GM23338 (cell line): Measurements from ENCODE around the gene SLC23A1. TPM values are rescaled to one million over a fixed set of nuclear protein-coding genes. Genes with fewer than 3 reads are reported as not detected.
A peak's percentile ranks its signal among the peaks of the same experiment; 100 is the strongest.

Source experiments
- ATAC-seq: fragments of 200-7000 bp; cut with Tn5 transposase; 3 replicates; pipeline ENCODE4 v1.9.1; 2020
- DNase-seq: peaks from one replicate; pipeline ENCODE4 v3.0.0-alpha.2; 2015; ENCODE audit warnings: low spot score
- H2AFZ ChIP-seq: fragments of 200-600 bp; sonication (generic); 2 replicates; pipeline ENCODE4 v1.8.0; 2016; ENCODE audit warnings: antibody characterized with exemption, mild to moderate bottlenecking, moderate library complexity
- H3F3A ChIP-seq: fragments of 200-600 bp; sonication (generic); replicated peaks from 2 replicates; pipeline ENCODE4 v1.8.0; 2017; ENCODE audit warnings: antibody characterized with exemption, mixed run types, low read depth
- H3K27ac ChIP-seq: fragments of 200-600 bp; sonication (generic); 2 replicates; pipeline ENCODE4 v1.6.1; 2016; ENCODE audit warnings: low read depth
- H3K27me3 ChIP-seq: fragments of 200-600 bp; sonication (generic); 2 replicates; pipeline ENCODE4 v1.8.0; 2016; ENCODE audit warnings: mild to moderate bottlenecking, mixed run types, moderate library complexity; ENCODE audit not compliant: insufficient read depth
- H3K36me3 ChIP-seq: fragments of 200-600 bp; sonication (generic); 2 replicates; pipeline ENCODE4 v1.8.0; 2016; ENCODE audit warnings: mild to moderate bottlenecking; ENCODE audit not compliant: insufficient read depth
- H3K4me1 ChIP-seq: fragments of 200-600 bp; sonication (generic); 2 replicates; pipeline ENCODE4 v1.8.0; 2016; ENCODE audit warnings: mild to moderate bottlenecking, moderate library complexity; ENCODE audit not compliant: insufficient read depth
- H3K4me2 ChIP-seq: fragments of 200-600 bp; sonication (generic); 2 replicates; pipeline ENCODE4 v1.7.1; 2017; ENCODE audit warnings: mixed run types
- H3K4me3 ChIP-seq: fragments of 200-600 bp; sonication (generic); 2 replicates; pipeline ENCODE4 v1.6.1; 2016; ENCODE audit warnings: mixed run types
- H3K79me2 ChIP-seq: fragments of 200-600 bp; sonication (generic); replicated peaks from 2 replicates; pipeline ENCODE4 v1.8.0; 2017; ENCODE audit warnings: mild to moderate bottlenecking; ENCODE audit not compliant: insufficient read depth
- H3K9me2 ChIP-seq: fragments of 200-600 bp; sonication (generic); 2 replicates; pipeline ENCODE4 v1.8.0; 2017; ENCODE audit not compliant: insufficient read depth
- H4K20me1 ChIP-seq: fragments of 200-600 bp; sonication (generic); replicated peaks from 2 replicates; pipeline ENCODE4 v1.8.0; 2017; ENCODE audit warnings: mild to moderate bottlenecking; ENCODE audit not compliant: insufficient read depth
- H3K27ac Mint-ChIP-seq: 2 replicates; pipeline ENCODE4 v1.8.0; 2020; ENCODE audit warnings: inconsistent platforms, mild to moderate bottlenecking, moderate library complexity, mixed read lengths
- H3K27me3 Mint-ChIP-seq: 3 replicates; pipeline ENCODE4 v1.8.0; 2022; ENCODE audit warnings: low read depth, mild to moderate bottlenecking, moderate library complexity, mixed read lengths, inconsistent platforms; ENCODE audit not compliant: insufficient read depth, poor library complexity
- H3K36me3 Mint-ChIP-seq: 3 replicates; pipeline ENCODE4 v1.8.0; 2021; ENCODE audit warnings: low read depth, mild to moderate bottlenecking, inconsistent platforms, moderate library complexity, mixed read lengths
- H3K4me1 Mint-ChIP-seq: 3 replicates; pipeline ENCODE4 v1.8.0; 2020; ENCODE audit warnings: mild to moderate bottlenecking, inconsistent platforms, mixed read lengths
- H3K4me3 Mint-ChIP-seq: 3 replicates; pipeline ENCODE4 v1.8.0; 2021; ENCODE audit warnings: moderate library complexity, mild to moderate bottlenecking, inconsistent platforms, mixed read lengths
- H3K9me3 Mint-ChIP-seq: 3 replicates; pipeline ENCODE4 v1.8.0; 2020; ENCODE audit warnings: moderate library complexity, mild to moderate bottlenecking, inconsistent platforms, mixed read lengths
- CREB1 ChIP-seq: fragments of 250-450 bp; sonication (Bioruptor Pico); IDR thresholded peaks from 2 replicates; pipeline ENCODE4 v1.5.0; 2020; ENCODE audit warnings: low read depth, mild to moderate bottlenecking, moderate library complexity
- CTCF ChIP-seq, 2 experiments: fragments of 200-600 bp in 1 of 2; sonication (generic) in 1 of 2; conservative IDR thresholded peaks; 2 replicates each; pipeline versions ENCODE4 v1.5.1 to v1.6.1; 2016 to 2017; ENCODE audit warnings: antibody characterized with exemption in 2 of 2, low read depth in 2 of 2, mild to moderate bottlenecking in 2 of 2, moderate library complexity in 1 of 2
- ETS1 ChIP-seq: IDR thresholded peaks from 2 replicates; pipeline ENCODE4 v1.6.1; 2016; ENCODE audit warnings: antibody characterized with exemption
- EZH2 ChIP-seq: fragments of 200-600 bp; sonication (generic); IDR thresholded peaks from one replicate; pipeline ENCODE4 v1.8.0; 2017; ENCODE audit warnings: antibody characterized with exemption, mild to moderate bottlenecking, low read depth; ENCODE audit not compliant: unreplicated experiment
- EZH2phosphoT487 ChIP-seq: fragments of 200-600 bp; sonication (generic); IDR thresholded peaks from one replicate; pipeline ENCODE4 v1.8.1; 2018; ENCODE audit warnings: antibody characterized with exemption; ENCODE audit not compliant: unreplicated experiment
- JUNB ChIP-seq: IDR thresholded peaks from one replicate; pipeline ENCODE4 v1.6.1; 2016; ENCODE audit warnings: antibody characterized with exemption; ENCODE audit not compliant: unreplicated experiment
- NANOG ChIP-seq: IDR thresholded peaks from 2 replicates; pipeline ENCODE4 v1.6.1; 2016; ENCODE audit warnings: antibody characterized with exemption, borderline replicate concordance
- POLR2AphosphoS5 ChIP-seq: IDR thresholded peaks from 2 replicates; pipeline ENCODE4 v1.6.1; 2016; ENCODE audit warnings: antibody characterized with exemption, low read depth
- REST ChIP-seq: IDR thresholded peaks from one replicate; pipeline ENCODE4 v1.6.1; 2018; ENCODE audit warnings: antibody characterized with exemption; ENCODE audit not compliant: unreplicated experiment
- STAT1 ChIP-seq: IDR thresholded peaks from one replicate; pipeline ENCODE4 v1.6.1; 2016; ENCODE audit warnings: antibody characterized with exemption; ENCODE audit not compliant: unreplicated experiment
- ZNF114 ChIP-seq: fragments of 250-450 bp; sonication (Bioruptor Pico); IDR thresholded peaks from 2 replicates; pipeline ENCODE4 v1.5.0; 2020; ENCODE audit warnings: mild to moderate bottlenecking, moderate library complexity
- ZNF331 ChIP-seq: fragments of 250-450 bp; sonication (Bioruptor Pico); IDR thresholded peaks from 2 replicates; pipeline ENCODE4 v1.5.0; 2020; ENCODE audit warnings: low read depth, mild to moderate bottlenecking, moderate library complexity
- ZNF462 ChIP-seq: fragments of 250-450 bp; sonication (Bioruptor Pico); IDR thresholded peaks from 2 replicates; pipeline ENCODE4 v1.5.0; 2020; ENCODE audit warnings: mild to moderate bottlenecking, moderate library complexity
- polyA plus RNA-seq: library from polyadenylated mRNA; unstranded; fragments of >200 nt; fragmentation: Nextera tagmentation; extraction: Ambion mirVana; gene quantifications from 2 replicates; pipeline ENCODE4 v1.2.1, GENCODE V29; 2016
- total RNA-seq: library from RNA; depleted of rRNA; stranded (reverse); fragments of >200 nt; shearing (Covaris generic); gene quantifications from 2 replicates; pipeline ENCODE4 v1.2.3, GENCODE V29; 2014

SLC23A1 gene
- total and polyA plus RNA-seq, 2 experiments from 2014 or later = 0.29 TPM; not detected in 1

- Histone ChIP-seq H3K4me2 (no peak overlapping the region), H3K4me3 (no peak overlapping the region), H3K4me1 (0 out of 2 replicates have a peak, but pooled peaks cover 6% of the 10 kb centered on the region), H3K9me2 (no peaks in the 10 kb centered on the region), H3K79me2 (no peaks in the 10 kb centered on the region), H3K27ac (peak overlapping the region; percentile 35; the same call in 1 of the 2 replicates), H3K27me3 (no peaks in the 10 kb centered on the region), H4K20me1 (peaks cover 13% of the 10 kb centered on the region), H2AFZ (no peak overlapping the region), H3F3A (peaks cover 23% of the 10 kb centered on the region; the same call in 1 of the 2 replicates), H3K36me3 (peaks cover 7% of the 10 kb centered on the region; the same call in 1 of the 2 replicates)
- Mint-ChIP-seq H3K9me3 (no peaks in the 10 kb centered on the region), H3K36me3 (peaks cover 16% of the 10 kb centered on the region), H3K27ac (peak overlapping the region; percentile 80; the same call in 1 of the 2 replicates), H3K4me1 (peaks cover 3% of the 10 kb centered on the region; the same call in 2 of the 3 replicates), H3K27me3 (peaks cover 24% of the 10 kb centered on the region), H3K4me3 (no peak overlapping the region)
- TF ChIP-seq POLR2AphosphoS5 (no peak), JUNB (no peak), STAT1 (no peak), ZNF462 (CRISPR knock-in tag) (no peak), CREB1 (CRISPR knock-in tag) (no peak), ZNF114 (CRISPR knock-in tag) (no peak), EZH2phosphoT487 (no peak), ZNF331 (CRISPR knock-in tag) (no peak), EZH2 (no peak), ETS1 (no peak), REST (no peak), NANOG (no peak), CTCF (conservative IDR thresholded peaks at IDR 0.05; ENCODE audit: low read depth in 2 of 2) (no peak)
- no peak for DNase-seq
- ATAC-seq = peak; percentile 26
Observed at GRCh38 chr5:139335811-139336210, 47.3 kb downstream of the SLC23A1 start.
